Duodenal mucosa (tissue), 2 donors: Measurements from ENCODE around the gene PCDHGA7.
A peak's percentile ranks its signal among the peaks of the same experiment; 100 is the strongest.
"Not testable (repeated sequence)": the region's sequence is repeated elsewhere in the genome, so short reads cannot be mapped to it uniquely, and the experiment has no call there.

Source experiments
- H3K27ac ChIP-seq: one replicate; pipeline ENCODE4 v1.7.0; 2013; ENCODE audit warnings: low read depth, low read length
- H3K27me3 ChIP-seq, 2 donors: one replicate each; pipeline ENCODE4 v1.7.0; 2013; ENCODE audit warnings: low read length in 2 of 2, control low read depth in 1 of 2; ENCODE audit not compliant: insufficient read depth in 2 of 2, control insufficient read depth in 1 of 2
- H3K36me3 ChIP-seq, 2 donors: one replicate each; pipeline ENCODE4 v1.7.0; 2013; ENCODE audit warnings: low read length in 2 of 2, control low read depth in 1 of 2; ENCODE audit not compliant: insufficient read depth in 2 of 2, control insufficient read depth in 1 of 2
- H3K4me1 ChIP-seq, 2 donors: one replicate each; pipeline ENCODE4 v1.7.0; 2013; ENCODE audit warnings: low read length in 2 of 2, control low read depth in 1 of 2; ENCODE audit not compliant: insufficient read depth in 2 of 2, control insufficient read depth in 1 of 2
- H3K4me3 ChIP-seq, 2 donors: one replicate each; pipeline ENCODE4 v1.7.0; 2013; ENCODE audit warnings: low read length in 2 of 2, low read depth in 1 of 2
- H3K9ac ChIP-seq, 2 donors: one replicate each; pipeline ENCODE4 v1.7.0; 2013; ENCODE audit warnings: low read length in 2 of 2, low read depth in 1 of 2
- H3K9me3 ChIP-seq, 2 donors: one replicate each; pipeline ENCODE4 v1.7.0; 2013; ENCODE audit warnings: low read length in 2 of 2, control low read depth in 1 of 2; ENCODE audit not compliant: control insufficient read depth in 1 of 2

Gene PCDHGA7

GRCh38 chr5:141387557-141388311 is 5.2 kb downstream of the PCDHGA7 start, which contains the start of gene PCDHGB4:
Gene PCDHGB4, plus strand, starts transcription at chr5:141387698. Its CDS starts 187 bp downstream, at chr5:141387885.
- H3K27ac ChIP-seq, H3K9ac ChIP-seq, H3K36me3 ChIP-seq, H3K4me3 ChIP-seq, H3K4me1 ChIP-seq, H3K27me3 ChIP-seq: not testable (repeated sequence)
- peaks cover 27 to 41% of the 10 kb centered on the region in 2 donors for H3K9me3 ChIP-seq

- Histone ChIP-seq H3K9ac (no peak overlapping the region), H3K27me3 (peaks cover 0 to 5% of the 10 kb centered on the region in 2 donors), H3K9me3 (peaks cover 33 to 43% of the 10 kb centered on the region in 2 donors), H3K27ac (no peak overlapping the region), H3K4me1 (no peaks in the 10 kb centered on the region), H3K4me3 (no peak overlapping the region), H3K36me3 (no peaks in the 10 kb centered on the region)
Observed at GRCh38 chr5:141388661-141389060, 6.1 kb downstream of the PCDHGA7 start.

- Histone ChIP-seq H3K4me1 (no peaks in the 10 kb centered on the region), H3K9ac (no peak overlapping the region), H3K36me3 (no peaks in the 10 kb centered on the region), H3K9me3 (peaks cover 39 to 47% of the 10 kb centered on the region in 2 donors), H3K4me3 (no peak overlapping the region), H3K27ac (no peak overlapping the region), H3K27me3 (peaks cover 0 to 5% of the 10 kb centered on the region in 2 donors)
Observed at GRCh38 chr5:141389153-141390042, 6.9 kb downstream of the PCDHGA7 start.

GRCh38 chr5:141392429-141393198 is 10.1 kb downstream of the PCDHGA7 start, which contains the start of gene PCDHGA8:
Gene PCDHGA8, plus strand, starts transcription at chr5:141392633. Its CDS starts 181 bp downstream, at chr5:141392814.
- H3K36me3 ChIP-seq, result no peaks in the 10 kb centered on the region

GRCh38 chr5:141393267-141393666 is 10.7 kb downstream of the PCDHGA7 start:
- H3K4me3 ChIP-seq, result no peak overlapping the region
- H3K27me3 ChIP-seq, result no peaks in the 10 kb centered on the region
- no peak overlapping the region for H3K9ac ChIP-seq
- H3K9me3 ChIP-seq, result peaks cover 34 to 36% of the 10 kb centered on the region in 2 donors
- H3K4me1 ChIP-seq, result no peaks in the 10 kb centered on the region
- no peak overlapping the region for H3K27ac ChIP-seq
- H3K36me3 ChIP-seq, result no peaks in the 10 kb centered on the region

More at GRCh38 chr5:141392429-141393198, 10.1 kb downstream of the PCDHGA7 start, which contains the start of gene PCDHGA8:
- Histone ChIP-seq H3K4me3 (no peak within 1 kb of the TSS), H3K27ac (no peak within 1 kb of the TSS), H3K27me3 (no peaks in the 10 kb centered on the region), H3K9ac (no peak within 1 kb of the TSS), H3K9me3 (peaks cover 36 to 38% of the 10 kb centered on the region in 2 donors), H3K4me1 (no peaks in the 10 kb centered on the region)

GRCh38 chr5:141394401-141395187 is 12.1 kb downstream of the PCDHGA7 start:
- H3K36me3 ChIP-seq, result not testable (repeated sequence)
- Histone ChIP-seq H3K9me3 (peaks cover 32 to 34% of the 10 kb centered on the region in 2 donors), H3K4me3 (peak overlapping the region in 1 of 2 donors; percentile 5)

GRCh38 chr5:141397756-141398551 is 15.4 kb downstream of the PCDHGA7 start, which contains the start of gene PCDHGB5:
Gene PCDHGB5, plus strand, starts transcription at chr5:141397947. Its CDS starts 181 bp downstream, at chr5:141398128.
- Histone ChIP-seq H3K4me3 (peak within 1 kb of the TSS in 1 of 2 donors; percentile 32), H3K9me3 (peaks cover 26 to 38% of the 10 kb centered on the region in 2 donors)
- not testable (repeated sequence) for H3K9ac ChIP-seq, H3K27ac ChIP-seq, H3K27me3 ChIP-seq, H3K4me1 ChIP-seq, H3K36me3 ChIP-seq

More at GRCh38 chr5:141394401-141395187, 12.1 kb downstream of the PCDHGA7 start:
- not testable (repeated sequence) for H3K4me1 ChIP-seq, H3K9ac ChIP-seq, H3K27me3 ChIP-seq, H3K27ac ChIP-seq

- Histone ChIP-seq H3K9me3 (peaks cover 24 to 37% of the 10 kb centered on the region in 2 donors), H3K27ac (no peak overlapping the region), H3K9ac (no peak overlapping the region), H3K27me3 (no peaks in the 10 kb centered on the region), H3K4me1 (no peaks in the 10 kb centered on the region), H3K36me3 (no peaks in the 10 kb centered on the region), H3K4me3 (peak overlapping the region in 1 of 2 donors; percentile 32)
Observed at GRCh38 chr5:141398608-141399007, 16.1 kb downstream of the PCDHGA7 start.
